GM19193 (cell line): ENCODE measurements around the gene KHDRBS2.

Experiments
- POLR2A ChIP-seq: IDR thresholded peaks from 4 replicates; pipeline ENCODE4 v1.6.1; 2011; ENCODE audit not compliant: insufficient read depth, insufficient read length; ENCODE audit errors: extremely low read depth

KHDRBS2 gene

DNA sequence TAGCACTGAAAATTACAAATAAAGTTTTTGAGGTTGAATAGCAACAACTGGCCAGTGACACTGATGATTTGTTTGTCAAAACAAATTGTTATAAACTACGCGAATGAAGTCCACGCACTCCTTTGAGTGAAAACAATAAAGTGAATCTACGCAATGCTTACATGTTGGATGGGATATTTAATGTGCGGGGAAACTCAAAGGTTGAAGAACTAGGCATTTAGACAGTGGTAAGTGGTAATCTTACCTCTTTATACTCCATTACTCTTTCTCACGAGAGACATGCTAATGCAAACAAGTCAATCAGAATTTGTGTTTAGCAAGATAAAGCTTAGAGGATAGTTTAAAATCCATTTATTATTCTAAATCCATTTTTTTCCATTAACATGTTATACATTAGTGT lies 606.4 kb downstream of the KHDRBS2 start:
- no peak for TF ChIP-seq POLR2A

DNA sequence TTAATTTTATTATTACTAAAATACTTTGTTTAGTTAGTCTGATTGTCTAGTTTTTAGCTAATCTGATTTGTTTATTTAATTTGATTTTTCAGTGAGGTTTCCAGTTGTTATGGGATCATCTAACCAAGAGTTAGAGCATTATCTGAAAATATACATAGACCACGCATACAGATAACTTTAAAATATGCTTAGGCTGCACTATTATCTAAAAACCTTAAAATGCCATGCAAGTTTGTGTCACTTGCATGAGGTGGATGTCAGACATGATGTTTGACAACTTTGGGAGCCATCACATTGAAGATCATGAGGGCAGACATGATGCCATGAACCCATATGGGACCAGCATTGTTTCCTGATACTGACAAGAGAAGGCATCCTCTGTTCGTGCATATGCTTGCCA lies 610.3 kb downstream of the KHDRBS2 start:
- no peak for TF ChIP-seq POLR2A

DNA sequence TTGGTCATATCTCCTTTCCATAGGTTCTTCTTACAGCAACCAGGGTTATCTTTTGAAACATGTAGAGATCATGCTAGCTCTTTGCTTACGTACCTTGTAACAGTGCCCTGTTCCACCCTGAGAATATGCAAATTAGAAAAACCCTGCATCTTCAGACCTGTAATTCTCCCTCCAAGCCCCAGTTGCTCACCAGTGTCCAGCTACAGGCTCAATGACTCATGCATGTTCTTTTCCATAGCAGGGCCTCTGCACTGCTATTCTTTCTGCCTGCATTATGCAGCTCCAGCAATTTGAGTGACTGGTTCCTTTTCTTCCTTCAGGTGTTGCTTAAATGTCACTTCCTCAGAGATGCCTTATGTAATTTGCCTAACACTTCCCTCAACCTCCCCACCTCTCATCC lies 636.2 kb downstream of the KHDRBS2 start:
- TF ChIP-seq POLR2A: no peak

DNA sequence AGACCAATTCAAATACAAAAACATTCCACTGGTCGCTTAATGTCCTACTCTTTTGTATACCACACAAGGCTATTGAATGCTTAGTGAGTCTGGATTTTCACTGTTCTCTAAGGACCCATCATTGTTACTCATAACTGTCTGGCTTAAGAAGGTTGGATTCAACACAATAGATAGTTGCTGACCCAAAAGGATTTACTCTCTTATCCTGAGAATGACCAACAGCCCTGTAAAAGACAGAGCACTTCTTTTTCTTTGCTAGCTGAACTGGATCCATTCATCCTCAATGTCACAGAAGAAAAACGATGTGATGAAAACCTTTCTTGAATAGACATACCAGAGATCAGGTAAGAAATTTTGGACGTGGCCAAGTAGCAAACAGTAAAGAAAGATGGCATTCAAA lies 645.6 kb downstream of the KHDRBS2 start:
- no peak for TF ChIP-seq POLR2A
